Trophoblast cell (in vitro differentiated cells and primary cell): ENCODE data around the gene TUBB1.

ENCODE experiments used
- DNase-seq, 2 donors: peaks; one replicate each; pipeline ENCODE4 v3.0.0-alpha.2; 2016
- H2AFZ ChIP-seq: 2 replicates; pipeline ENCODE4 v1.6.1; 2013; ENCODE audit warnings: low read length, moderate library complexity, mild to moderate bottlenecking; ENCODE audit not compliant: insufficient read depth, poor library complexity
- H2AK5ac ChIP-seq: 2 replicates; pipeline ENCODE4 v1.6.1; 2013; ENCODE audit warnings: mild to moderate bottlenecking, low read length
- H2BK120ac ChIP-seq: 2 replicates; pipeline ENCODE4 v1.6.1; 2013; ENCODE audit warnings: low read length, mild to moderate bottlenecking, moderate library complexity; ENCODE audit not compliant: insufficient read depth, poor library complexity
- H2BK12ac ChIP-seq: 2 replicates; pipeline ENCODE4 v1.6.1; 2013; ENCODE audit warnings: mild to moderate bottlenecking, low read length, moderate library complexity
- H2BK5ac ChIP-seq: 2 replicates; pipeline ENCODE4 v1.6.1; 2013; ENCODE audit warnings: low read length, low read depth, moderate library complexity, mild to moderate bottlenecking; ENCODE audit not compliant: poor library complexity
- H3K14ac ChIP-seq: 2 replicates; pipeline ENCODE4 v1.6.1; 2013; ENCODE audit warnings: mild to moderate bottlenecking, low read length
- H3K18ac ChIP-seq: 2 replicates; pipeline ENCODE4 v1.6.1; 2013; ENCODE audit warnings: mild to moderate bottlenecking, low read length
- H3K23ac ChIP-seq: 2 replicates; pipeline ENCODE4 v1.6.1; 2013; ENCODE audit warnings: low read length
- H3K27ac ChIP-seq: 2 replicates; pipeline ENCODE4 v1.5.1; 2013; ENCODE audit warnings: low read depth, mild to moderate bottlenecking, inconsistent platforms, low read length, moderate library complexity
- H3K27me3 ChIP-seq: 2 replicates; pipeline ENCODE4 v1.6.1; 2013; ENCODE audit warnings: inconsistent platforms, mild to moderate bottlenecking, low read length, moderate library complexity; ENCODE audit not compliant: insufficient read depth
- H3K36me3 ChIP-seq, 2 experiments: 1 replicate in 1 of 2; 2 replicates in 1 of 2; pipeline ENCODE4 v1.6.1; 2013; ENCODE audit warnings: low read length in 2 of 2, mild to moderate bottlenecking in 2 of 2, moderate library complexity in 1 of 2; ENCODE audit not compliant: insufficient read depth in 2 of 2, control insufficient read depth in 1 of 2
- H3K4ac ChIP-seq: 2 replicates; pipeline ENCODE4 v1.6.1; 2013; ENCODE audit warnings: low read depth, mild to moderate bottlenecking, low read length, moderate library complexity
- H3K4me1 ChIP-seq, 2 experiments: 1 replicate in 1 of 2; 2 replicates in 1 of 2; pipeline ENCODE4 v1.6.1; 2013; ENCODE audit warnings: low read length in 2 of 2, mild to moderate bottlenecking in 2 of 2, moderate library complexity in 1 of 2; ENCODE audit not compliant: insufficient read depth in 2 of 2, control insufficient read depth in 1 of 2
- H3K4me2 ChIP-seq: 2 replicates; pipeline ENCODE4 v1.6.1; 2013; ENCODE audit warnings: inconsistent platforms, mild to moderate bottlenecking, low read length, moderate library complexity
- H3K4me3 ChIP-seq: 2 replicates; pipeline ENCODE4 v1.5.1; 2013; ENCODE audit warnings: mild to moderate bottlenecking, low read depth, low read length, inconsistent platforms
- H3K79me1 ChIP-seq: one replicate; pipeline ENCODE4 v1.6.1; 2013; ENCODE audit warnings: low read length
- H3K79me2 ChIP-seq: 2 replicates; pipeline ENCODE4 v1.6.1; 2013; ENCODE audit warnings: low read length, mild to moderate bottlenecking; ENCODE audit not compliant: control insufficient read depth, insufficient read depth, poor library complexity
- H3K9ac ChIP-seq: 2 replicates; pipeline ENCODE4 v1.6.1; 2013; ENCODE audit warnings: mild to moderate bottlenecking, low read length
- H3K9me3 ChIP-seq: 2 replicates; pipeline ENCODE4 v1.6.1; 2013; ENCODE audit warnings: low read depth, mild to moderate bottlenecking, control low read depth, inconsistent platforms, low read length; ENCODE audit not compliant: insufficient read depth
- H4K12ac ChIP-seq: 2 replicates; pipeline ENCODE4 v1.6.1; 2013; ENCODE audit warnings: low read depth, mild to moderate bottlenecking, low read length, moderate library complexity
- H4K8ac ChIP-seq: 2 replicates; pipeline ENCODE4 v1.6.1; 2013; ENCODE audit warnings: low read depth, mild to moderate bottlenecking, low read length, moderate library complexity
- H4K91ac ChIP-seq: one replicate; pipeline ENCODE4 v1.6.1; 2013; ENCODE audit warnings: low read depth, mild to moderate bottlenecking, low read length, moderate library complexity
- WGBS: extraction: QIAGEN DNeasy Blood & Tissue Kit; methylation state at CpG from one replicate; pipeline ENCODE4 v1.1.7; 2013; ENCODE audit warnings: missing lambda C conversion rate; ENCODE audit not compliant: insufficient read length, insufficient coverage; ENCODE audit errors: extremely low coverage; 5-methylcytosine and 5-hydroxymethylcytosine counted together

The TUBB1 gene

GRCh38 chr20:59006864-59007664, 12.2 kb upstream of the TUBB1 start, which contains the start of gene CTSZ:
CTSZ (minus strand) TSS chr20:59007254; CDS start chr20:59007128, 126 bp downstream.
- Histone ChIP-seq H3K79me1 (peaks cover 26% of the 10 kb centered on the region), H3K27me3 (no peaks in the 10 kb centered on the region), H3K4me1 (peaks cover 31 to 33% of the 10 kb centered on the region in 2 experiments), H4K91ac (peak within 1 kb of the TSS; percentile 93), H2AK5ac (peak within 1 kb of the TSS; percentile 77), H3K4me2 (peak within 1 kb of the TSS; percentile 80), H3K9me3 (no peaks in the 10 kb centered on the region), H3K4ac (peak within 1 kb of the TSS; percentile 78), H3K9ac (no peak within 1 kb of the TSS), H2BK5ac (peak within 1 kb of the TSS; percentile 60), H3K4me3 (peak within 1 kb of the TSS; percentile 70), H4K8ac (peak within 1 kb of the TSS; percentile 94), H3K23ac (no peak within 1 kb of the TSS), H2BK12ac (peak within 1 kb of the TSS; percentile 62), H3K79me2 (peaks cover 7% of the 10 kb centered on the region), H3K18ac (peak within 1 kb of the TSS; percentile 88), H4K12ac (peak within 1 kb of the TSS; percentile 81), H3K36me3 (peaks cover 0 to under 1% of the 10 kb centered on the region in 2 experiments), H3K14ac (peak within 1 kb of the TSS; percentile 92), H3K27ac (peak within 1 kb of the TSS; percentile 2), H2AFZ (peak within 1 kb of the TSS; percentile 57), H2BK120ac (peak within 1 kb of the TSS; percentile 91)
- WGBS, result no CpG with 5 or more reads among the region's 82 CpGs
- DNase-seq, result peak; percentile 46 to 63

GRCh38 chr20:59007665-59008511, 11.3 kb upstream of the TUBB1 start:
- no peak overlapping the region for H3K4me3 ChIP-seq
- peak overlapping the region; percentile 62 for H3K14ac ChIP-seq
- H3K79me2 ChIP-seq, result peaks cover 7% of the 10 kb centered on the region
- H4K8ac ChIP-seq, result peak overlapping the region; percentile 94
- peak; percentile 49 to 55 for DNase-seq
- H2AFZ ChIP-seq, result peak overlapping the region; percentile 30
- peak overlapping the region; percentile 77 for H2AK5ac ChIP-seq
- H3K18ac ChIP-seq, result peak overlapping the region; percentile 43
- H3K23ac ChIP-seq, result no peak overlapping the region
- peak overlapping the region; percentile 34 for H3K4ac ChIP-seq
- H4K91ac ChIP-seq, result peak overlapping the region; percentile 83
- H2BK5ac ChIP-seq, result peak overlapping the region; percentile 34
- H3K27ac ChIP-seq, result no peak overlapping the region
- H3K79me1 ChIP-seq, result peaks cover 26% of the 10 kb centered on the region
- no peaks in the 10 kb centered on the region for H3K9me3 ChIP-seq
- H4K12ac ChIP-seq, result peak overlapping the region; percentile 32
- H2BK120ac ChIP-seq, result peak overlapping the region; percentile 69
- H3K9ac ChIP-seq, result no peak overlapping the region
- H2BK12ac ChIP-seq, result peak overlapping the region; percentile 61
- peak overlapping the region; percentile 80 for H3K4me2 ChIP-seq
- no peaks in the 10 kb centered on the region for H3K27me3 ChIP-seq
- no CpG with 5 or more reads among the region's 24 CpGs for WGBS
- H3K36me3 ChIP-seq, result no peaks in the 10 kb centered on the region
- peaks cover 31 to 33% of the 10 kb centered on the region in 2 experiments for H3K4me1 ChIP-seq

GRCh38 chr20:59008715-59009336, 10.4 kb upstream of the TUBB1 start:
- no peaks in the 10 kb centered on the region for H3K36me3 ChIP-seq

More at GRCh38 chr20:59008715-59009336, 10.4 kb upstream of the TUBB1 start:
- Histone ChIP-seq H4K12ac (no peak overlapping the region), H3K9me3 (no peaks in the 10 kb centered on the region), H4K8ac (no peak overlapping the region), H4K91ac (no peak overlapping the region), H2BK12ac (peak overlapping the region; percentile 64), H3K79me2 (peaks cover 7% of the 10 kb centered on the region), H3K4me1 (peaks cover 31 to 33% of the 10 kb centered on the region in 2 experiments), H3K4me2 (no peak overlapping the region), H3K79me1 (peaks cover 26% of the 10 kb centered on the region), H3K27ac (no peak overlapping the region), H2BK5ac (no peak overlapping the region), H2AK5ac (peak overlapping the region; percentile 66), H3K9ac (no peak overlapping the region), H3K27me3 (no peaks in the 10 kb centered on the region), H3K4me3 (no peak overlapping the region), H2BK120ac (no peak overlapping the region), H3K18ac (no peak overlapping the region), H3K4ac (peak overlapping the region; percentile 9), H3K23ac (no peak overlapping the region), H2AFZ (no peak overlapping the region), H3K14ac (no peak overlapping the region)
- DNase-seq, result no peak
- WGBS, result no CpG with 5 or more reads among the region's 8 CpGs
